Panc1 (cell line): Measurements from ENCODE around the gene CDC42BPA. TPM values are rescaled to one million over a fixed set of nuclear protein-coding genes. Genes with fewer than 3 reads are reported as not detected.

ENCODE experiments used
- ATAC-seq: fragments of 200-7000 bp; cut with Tn5 transposase; 2 replicates; pipeline ENCODE4 v1.9.1; 2020; ENCODE audit warnings: mild to moderate bottlenecking, moderate library complexity
- BruUV-seq: library from RNA; stranded (reverse); fragments of 400-500 nt; replicated peaks from 2 replicates; lab custom pipeline; 2021; lab: Mats Ljungman, UMichigan
- CTCF ChIA-PET: fragments of 300-600 bp; sonication (Branson Sonifier 250); formaldehyde crosslinking; loops from one replicate; lab custom pipeline; 2022; ENCODE audit warnings: antibody characterized with exemption; lab: Charles Lee
- POLR2A ChIA-PET: fragments of 300-600 bp; sonication (Branson Sonifier 250); formaldehyde crosslinking; loops from one replicate; lab custom pipeline; 2022; ENCODE audit warnings: antibody characterized with exemption; lab: Charles Lee
- DNase-seq: peaks from one replicate; pipeline ENCODE4 v3.0.0-alpha.2; 2010; ENCODE audit warnings: low read depth, low spot score
- H3K27ac ChIP-seq: 2 replicates; pipeline ENCODE4 v1.5.1; 2011; ENCODE audit warnings: mild to moderate bottlenecking, low read length, inconsistent platforms
- H3K27me3 ChIP-seq: fragments of 200-500 bp; sonication (Bioruptor generic); 2 replicates; pipeline ENCODE4 v1.6.0; 2014; ENCODE audit warnings: low read length, inconsistent platforms; ENCODE audit not compliant: control insufficient read depth, insufficient read depth
- H3K36me3 ChIP-seq: fragments of 200-500 bp; sonication (Bioruptor generic); 2 replicates; pipeline ENCODE4 v1.5.1; 2014; ENCODE audit warnings: inconsistent platforms, mild to moderate bottlenecking, low read length, moderate library complexity; ENCODE audit not compliant: control insufficient read depth, insufficient read depth
- H3K4me1 ChIP-seq: 2 replicates; pipeline ENCODE4 v1.5.1; 2011; ENCODE audit warnings: inconsistent platforms, mild to moderate bottlenecking, low read length, moderate library complexity; ENCODE audit not compliant: control insufficient read depth, insufficient read depth
- H3K4me3 ChIP-seq, 2 experiments: 2 replicates each; pipeline ENCODE4 v1.5.1; 2011 to 2012; ENCODE audit warnings: low read depth in 2 of 2, low read length in 2 of 2, mild to moderate bottlenecking in 2 of 2, inconsistent platforms in 1 of 2, moderate library complexity in 1 of 2
- H3K9me3 ChIP-seq: fragments of 200-500 bp; sonication (Bioruptor generic); 2 replicates; pipeline ENCODE4 v1.5.1; 2014; ENCODE audit warnings: low read depth, mild to moderate bottlenecking, inconsistent platforms, low read length, moderate library complexity; ENCODE audit not compliant: control insufficient read depth, insufficient read depth
- CTCF ChIP-seq: fragments of 450-650 bp; IDR thresholded peaks from 2 replicates; pipeline ENCODE4 v1.5.1; 2017; ENCODE audit warnings: mild to moderate bottlenecking
- POLR2AphosphoS5 ChIP-seq: IDR thresholded peaks from 2 replicates; pipeline ENCODE4 v1.6.1; 2012; ENCODE audit warnings: mild to moderate bottlenecking, low read depth, low read length, moderate library complexity
- REST ChIP-seq, 2 experiments: IDR thresholded peaks; 2 replicates each; pipeline ENCODE4 v1.6.1; 2011 to 2012; ENCODE audit warnings: low read depth in 2 of 2, control low read depth in 1 of 2, low read length in 1 of 2, mild to moderate bottlenecking in 1 of 2, moderate library complexity in 1 of 2; ENCODE audit not compliant: insufficient read depth in 1 of 2
- SIN3A ChIP-seq: IDR thresholded peaks from 2 replicates; pipeline ENCODE4 v1.6.1; 2012; ENCODE audit warnings: low read depth, mild to moderate bottlenecking, low read length, moderate library complexity, borderline replicate concordance; ENCODE audit not compliant: insufficient read depth
- TCF7L2 ChIP-seq: IDR thresholded peaks from 2 replicates; pipeline ENCODE4 v1.6.1; 2011; ENCODE audit warnings: mild to moderate bottlenecking, low read depth, low read length, inconsistent platforms
- in situ Hi-C: cut with HindIII; loops from 2 replicates; pipeline ENCODE4 v1.10.0; 2016; ENCODE audit warnings: low sequenced_read_pairs, low pct_unique_long_range_greater_than_20kb
- intact Hi-C: fragments of 100-400 bp; cut with micrococcal nuclease; formaldehyde crosslinking; loops from one replicate; pipeline ENCODE4 v1.10.0; 2022; ENCODE audit not compliant: unreplicated experiment
- total RNA-seq: library from RNA; stranded (reverse); gene quantifications from one replicate; pipeline ENCODE4 v1.2.1, GENCODE V29; 2021; ENCODE audit not compliant: unreplicated experiment

The CDC42BPA gene
- total RNA-seq, 1 experiment from 2014 or later: 32.8 TPM

- in situ Hi-C loops: no loop called here
Measured at GRCh38 chr1:227323967-227324268, 5.6 kb upstream of the CDC42BPA start.

GRCh38 chr1:227323171-227323966 lies 5.1 kb upstream of the CDC42BPA start:
- no peak for DNase-seq
- no TSS peak for BruUV-seq
- CTCF ChIA-PET: no interaction called here
- H3K27ac ChIP-seq: no peak overlapping the region
- POLR2A ChIA-PET: no interaction called here
- no peak overlapping the region for H3K4me3 ChIP-seq
- in situ Hi-C loops (no loop called here), intact Hi-C loops (no loop called here)
- no peaks in the 10 kb centered on the region for H3K27me3 ChIP-seq
- H3K4me1 ChIP-seq: peaks cover 6% of the 10 kb centered on the region
- ATAC-seq: no peak
- TF ChIP-seq SIN3A (no peak), TCF7L2 (no peak), CTCF (no peak), REST (IDR thresholded peaks at IDR 0.05; ENCODE audit: insufficient read depth in 1 of 2, low read depth in 2 of 2, low read length in 1 of 2) (no peak), POLR2AphosphoS5 (no peak)
- H3K36me3 ChIP-seq: no peaks in the 10 kb centered on the region
- no peaks in the 10 kb centered on the region for H3K9me3 ChIP-seq

More at GRCh38 chr1:227323967-227324268, 5.6 kb upstream of the CDC42BPA start:
- POLR2A ChIA-PET: interaction anchor here (0.6 kb wide), 1 partner anchor 162 kb away, joined by 4 read pairs; no protein-coding TSS in a partner anchor
- H3K4me1 ChIP-seq: peaks cover 6% of the 10 kb centered on the region
- no peaks in the 10 kb centered on the region for H3K9me3 ChIP-seq
- no peak overlapping the region for H3K27ac ChIP-seq
- BruUV-seq: no TSS peak
- no peak for TF ChIP-seq REST (IDR thresholded peaks at IDR 0.05; ENCODE audit: insufficient read depth in 1 of 2, low read depth in 2 of 2, low read length in 1 of 2)
- TF ChIP-seq SIN3A: no peak
- TF ChIP-seq CTCF: no peak
- TF ChIP-seq POLR2AphosphoS5: no peak
- no peak for TF ChIP-seq TCF7L2
- no peaks in the 10 kb centered on the region for H3K27me3 ChIP-seq
- H3K36me3 ChIP-seq: no peaks in the 10 kb centered on the region
- DNase-seq (no peak), ATAC-seq (no peak)
- intact Hi-C loops: no loop called here
- H3K4me3 ChIP-seq: no peak overlapping the region
- CTCF ChIA-PET: no interaction called here
